Ovary (tissue), 10 donors: ENCODE data around the gene NHS. TPM values are rescaled to one million over a fixed set of nuclear protein-coding genes. Genes with fewer than 3 reads are reported as not detected.
A peak's percentile ranks its signal among the peaks of the same experiment; 100 is the strongest.

Source experiments
- DNase-seq, 5 donors: peaks; one replicate each; pipeline ENCODE4 v3.0.0-alpha.2; 2019 to 2020
- H3K27ac ChIP-seq, 2 donors: fragments of 200-600 bp; one replicate each; pipeline versions ENCODE4 v1.5.1 to v1.8.0; 2019 to 2022
- H3K27me3 ChIP-seq: fragments of 200-600 bp; one replicate; pipeline ENCODE4 v1.8.0; 2022
- H3K36me3 ChIP-seq: fragments of 200-600 bp; sonication (generic); one replicate; pipeline ENCODE4 v1.5.1; 2019
- H3K4me1 ChIP-seq: one replicate; pipeline ENCODE4 v1.8.1; 2013; ENCODE audit warnings: mild to moderate bottlenecking, moderate library complexity; ENCODE audit not compliant: insufficient read depth
- H3K4me3 ChIP-seq: fragments of 200-600 bp; sonication (generic); one replicate; pipeline ENCODE4 v1.5.1; 2017
- H3K9me3 ChIP-seq, 2 donors: fragments of 200-600 bp in 1 of 2; sonication (generic) in 1 of 2; one replicate each; pipeline versions ENCODE4 v1.5.1 to v1.8.1; 2013 to 2019; ENCODE audit warnings: mild to moderate bottlenecking in 1 of 2, moderate library complexity in 1 of 2
- CTCF ChIP-seq, 3 donors: fragments of 450-650 bp in 2 of 3; fragments of 200-600 bp in 1 of 3; IDR thresholded peaks; one replicate each; pipeline versions ENCODE4 v1.5.1 to v1.8.0; 2016 to 2022; ENCODE audit warnings: antibody characterized with exemption in 3 of 3, mild to moderate bottlenecking in 1 of 3
- EP300 ChIP-seq: sonication (generic); formaldehyde crosslinking; IDR thresholded peaks from one replicate; pipeline ENCODE4 v1.6.1; 2017; ENCODE audit warnings: antibody characterized with exemption
- POLR2A ChIP-seq: fragments of 450-650 bp; IDR thresholded peaks from one replicate; pipeline ENCODE4 v1.6.1; 2017; ENCODE audit warnings: antibody characterized with exemption, mild to moderate bottlenecking, moderate library complexity
- WGBS, 3 donors: extraction: QIAGEN DNeasy Blood & Tissue Kit in 1 of 3; methylation state at CpG; one replicate each; pipeline versions ENCODE4 v1.1.5 to v1.1.7; 2013 to 2017; 5-methylcytosine and 5-hydroxymethylcytosine counted together
- intact Hi-C, 4 donors: fragments of 100-400 bp; cut with DNase I; formaldehyde crosslinking; loops; one replicate each; pipeline versions ENCODE4 v1.11.0 to v1.15.1; 2022 to 2023
- long read RNA-seq, 3 donors: library from polyadenylated mRNA in 2 of 3; unstranded in 2 of 3; transcript quantifications; one replicate each; pipeline ENCODE4 v2.0.0 and lab custom pipeline, GENCODE V29; 2021 to 2026
- polyA plus RNA-seq, 2 donors: library from polyadenylated mRNA; stranded (reverse); fragments of 200-250 nt in 1 of 2; fragments of 350-450 nt in 1 of 2; fragmentation: Illumina TruSeq in 1 of 2; extraction: RNeasy Lipid Tissue Mini Kit (QIAGEN cat#74804) in 1 of 2; gene quantifications; one replicate each; pipeline ENCODE4 v1.2.3, GENCODE V29; 2013 to 2014
- total RNA-seq, 7 donors: library from RNA; depleted of rRNA in 2 of 7; stranded (reverse); fragments of >200 nt in 2 of 7; fragmentation: NEBNext Ultra II Directional in 3 of 7; extraction: Animal tissue kit (Norgen Biotek cat#: 25700) in 3 of 7; gene quantifications; one replicate each; pipeline versions ENCODE4 v1.1.0 to v1.2.4, GENCODE V29; 2016 to 2023
- donor health status: DM: no; HTN: no; CAD: no; lungs with moderate emphysema.
- donor health status: DM: no; HTN: no; CAD: no.
- donor health status: Bipolar disorder and iron deficiency.
- donor health status: DM: yes; HTN: yes; CAD: no.
- donor health status: DM: no; HTN: no; CAD: no.
- donor health status: DM: yes; HTN: yes; CAD: no.

NHS gene
- total RNA-seq (1 to 10 TPM; 3.2 to 9.5 (median 7.0) TPM), polyA plus RNA-seq (1 to 10 TPM; 2.3 to 4.7 TPM)
- long read RNA-seq, donor 1, partial matches to known transcripts: 2 of 7 reads
- long read RNA-seq, donor 1, other reads (novel, unspliced or antisense): 5 of 7 reads
- long read RNA-seq, donor 2: 0 reads
- long read RNA-seq, donor 3, partial matches to known transcripts: 0 of 2 reads
- long read RNA-seq, donor 3, other reads (novel, unspliced or antisense): 2 of 2 reads

GRCh38 chrX:17374619-17375366 is at the start of gene NHS:
NHS (plus strand) TSS chrX:17375200; CDS start chrX:17375758, 558 bp downstream.
- H3K4me3 ChIP-seq: peak within 1 kb of the TSS; percentile 58
- H3K27ac ChIP-seq: peak within 1 kb of the TSS; percentile 61 to 70
- H3K27me3 ChIP-seq: no peaks in the 10 kb centered on the region
- peak; percentile 73 to 85 (median 78) for DNase-seq
- H3K36me3 ChIP-seq: no peaks in the 10 kb centered on the region
- TF ChIP-seq CTCF (IDR thresholded peaks at IDR 0.05) (peak; percentile 27 to 41 (median 33)), POLR2A (peak; percentile 17), EP300 (no peak)
- no peaks in the 10 kb centered on the region for H3K9me3 ChIP-seq
- intact Hi-C loops: loop anchor here (5.0 to 10.0 kb wide), 7 partner anchors 130 to 500 kb away; partner anchors contain the start of gene RBBP7 (in 1 of the 4)
- WGBS, 3 donors: 26 to 37% (median 27%) methylated on average over 45 to 52 of the region's 52 CpGs
- H3K4me1 ChIP-seq: no peaks in the 10 kb centered on the region

- DNase-seq: no peak
- Histone ChIP-seq H3K4me3 (no peak overlapping the region), H3K36me3 (no peaks in the 10 kb centered on the region), H3K9me3 (no peaks in the 10 kb centered on the region), H3K27me3 (no peaks in the 10 kb centered on the region), H3K4me1 (no peaks in the 10 kb centered on the region), H3K27ac (no peak overlapping the region)
- intact Hi-C loops: no loop called here
- TF ChIP-seq POLR2A (no peak), EP300 (no peak), CTCF (IDR thresholded peaks at IDR 0.05) (no peak)
- 52 to 56% (median 56%) methylated on average over 2 of the region's 2 CpGs for WGBS, 3 donors
Observed at GRCh38 chrX:17328837-17329236, 46.2 kb upstream of the NHS start.

- no peak overlapping the region for H3K27ac ChIP-seq
- H3K4me3 ChIP-seq: no peak overlapping the region
- H3K4me1 ChIP-seq: no peaks in the 10 kb centered on the region
- intact Hi-C loops: no loop called here
- no peaks in the 10 kb centered on the region for H3K9me3 ChIP-seq
- no peak for DNase-seq
- H3K27me3 ChIP-seq: no peaks in the 10 kb centered on the region
- TF ChIP-seq CTCF (IDR thresholded peaks at IDR 0.05): no peak
- no peak for TF ChIP-seq POLR2A
- TF ChIP-seq EP300: no peak
- no peaks in the 10 kb centered on the region for H3K36me3 ChIP-seq
Observed at GRCh38 chrX:17336377-17336776, 38.6 kb upstream of the NHS start.

- no peaks in the 10 kb centered on the region for H3K9me3 ChIP-seq
- DNase-seq: no peak
- H3K4me1 ChIP-seq: no peaks in the 10 kb centered on the region
- H3K36me3 ChIP-seq: no peaks in the 10 kb centered on the region
- no peak overlapping the region for H3K4me3 ChIP-seq
- 64 to 75% (median 65%) methylated on average over 4 of the region's 4 CpGs for WGBS, 3 donors
- intact Hi-C loops: loop anchor here in 1 of 4 donors (10.0 kb wide), 1 partner anchor 1259 kb away; no protein-coding TSS in a partner anchor
- no peak for TF ChIP-seq CTCF (IDR thresholded peaks at IDR 0.05)
- TF ChIP-seq POLR2A: no peak
- no peak for TF ChIP-seq EP300
- no peaks in the 10 kb centered on the region for H3K27me3 ChIP-seq
- no peak overlapping the region for H3K27ac ChIP-seq
Observed at GRCh38 chrX:17355976-17356375, 19.0 kb upstream of the NHS start.
